ENCODE data around the gene GET3. TPM values are rescaled to one million over a fixed set of nuclear protein-coding genes. Genes with fewer than 3 reads are reported as not detected.

Gene GET3
- total and polyA plus RNA-seq, 2 of the 13 experiments (the other 11 are each of a cell fraction or from before 2014, with no cell fraction given) = 57.7 to 59.4 TPM

DNA sequence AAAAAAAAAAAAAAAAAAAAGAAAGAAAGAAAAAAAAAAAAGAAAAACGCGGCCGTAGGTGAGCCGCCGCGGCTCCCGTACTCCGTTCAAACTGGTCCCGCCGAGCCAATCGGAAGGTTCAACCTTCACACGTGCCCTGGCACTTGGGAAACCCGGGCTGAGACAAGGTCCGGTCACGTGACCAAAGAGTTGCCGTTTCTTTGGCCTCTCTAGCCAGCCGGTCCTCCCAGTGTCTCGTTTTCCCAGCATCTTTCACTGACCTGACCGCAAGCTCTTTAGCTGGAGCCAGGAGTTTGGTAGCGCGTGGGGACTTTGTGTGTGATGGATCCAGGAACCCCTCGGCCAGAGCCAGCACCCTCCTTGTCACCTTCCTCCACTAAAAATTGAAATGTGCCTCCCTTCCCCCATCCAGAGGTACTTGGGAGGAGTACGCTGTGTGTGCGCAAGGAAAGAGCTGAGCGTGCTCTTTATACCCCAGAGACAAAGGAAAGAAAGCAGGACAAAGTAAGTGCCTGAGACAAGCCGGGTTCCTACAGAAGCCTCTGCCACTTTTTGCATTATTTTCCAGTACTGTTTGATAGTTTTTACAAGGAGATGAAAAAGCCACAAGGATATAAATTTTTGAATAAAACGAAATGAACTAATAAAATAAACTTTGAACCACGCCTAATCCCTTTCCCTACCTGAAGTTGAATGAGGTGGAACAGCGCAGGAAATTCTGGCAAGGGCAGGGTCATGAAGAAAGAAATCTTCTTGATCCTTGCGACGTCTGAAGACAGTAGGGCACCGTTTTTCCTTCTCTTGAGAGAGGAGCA is 14.5 kb upstream of the GET3 start (continued):
- TF ChIP-seq, protein P1, sequence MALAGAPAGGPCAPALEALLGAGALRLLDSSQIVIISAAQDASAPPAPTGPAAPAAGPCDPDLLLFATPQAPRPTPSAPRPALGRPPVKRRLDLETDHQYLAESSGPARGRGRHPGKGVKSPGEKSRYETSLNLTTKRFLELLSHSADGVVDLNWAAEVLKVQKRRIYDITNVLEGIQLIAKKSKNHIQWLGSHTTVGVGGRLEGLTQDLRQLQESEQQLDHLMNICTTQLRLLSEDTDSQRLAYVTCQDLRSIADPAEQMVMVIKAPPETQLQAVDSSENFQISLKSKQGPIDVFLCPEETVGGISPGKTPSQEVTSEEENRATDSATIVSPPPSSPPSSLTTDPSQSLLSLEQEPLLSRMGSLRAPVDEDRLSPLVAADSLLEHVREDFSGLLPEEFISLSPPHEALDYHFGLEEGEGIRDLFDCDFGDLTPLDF (CRISPR knock-in tag; IDR thresholded peaks at IDR 0.05) = peak; percentile 48
- TF ChIP-seq, protein P2, sequence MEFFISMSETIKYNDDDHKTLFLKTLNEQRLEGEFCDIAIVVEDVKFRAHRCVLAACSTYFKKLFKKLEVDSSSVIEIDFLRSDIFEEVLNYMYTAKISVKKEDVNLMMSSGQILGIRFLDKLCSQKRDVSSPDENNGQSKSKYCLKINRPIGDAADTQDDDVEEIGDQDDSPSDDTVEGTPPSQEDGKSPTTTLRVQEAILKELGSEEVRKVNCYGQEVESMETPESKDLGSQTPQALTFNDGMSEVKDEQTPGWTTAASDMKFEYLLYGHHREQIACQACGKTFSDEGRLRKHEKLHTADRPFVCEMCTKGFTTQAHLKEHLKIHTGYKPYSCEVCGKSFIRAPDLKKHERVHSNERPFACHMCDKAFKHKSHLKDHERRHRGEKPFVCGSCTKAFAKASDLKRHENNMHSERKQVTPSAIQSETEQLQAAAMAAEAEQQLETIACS (CRISPR knock-in tag; IDR thresholded peaks at IDR 0.05) = peak; percentile 51; the same call in 1 of the 2 replicates
- peak; percentile 73 for TF ChIP-seq ETV5 (CRISPR knock-in tag; IDR thresholded peaks at IDR 0.05; ENCODE audit: borderline replicate concordance)
- TF ChIP-seq, protein P3, sequence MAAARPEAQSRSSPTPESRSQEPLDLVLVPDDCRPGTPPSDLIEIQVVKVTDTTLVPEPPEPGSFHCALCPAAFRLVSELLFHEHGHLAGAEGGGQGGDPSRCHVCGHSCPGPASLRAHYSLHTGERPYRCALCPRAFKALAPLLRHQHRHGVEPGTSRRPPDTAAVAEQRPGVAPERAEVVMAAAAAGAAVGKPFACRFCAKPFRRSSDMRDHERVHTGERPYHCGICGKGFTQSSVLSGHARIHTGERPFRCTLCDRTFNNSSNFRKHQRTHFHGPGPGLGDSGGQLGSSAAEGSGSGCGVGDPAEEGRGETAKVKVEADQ (CRISPR knock-in tag; IDR thresholded peaks at IDR 0.05; ENCODE audit: borderline replicate concordance) = 0 out of 2 replicates have a peak, but pooled peaks have one; percentile 41
- TF ChIP-seq SOX13 (IDR thresholded peaks at IDR 0.05) = no peak
- peak in 1 of 2 experiments; percentile 40; a peak in 1 of 4 replicates for TF ChIP-seq SOX13 (CRISPR knock-in tag; conservative IDR thresholded peaks at IDR 0.05 in 1 of 2, IDR thresholded peaks at IDR 0.05 in 1 of 2)
- TF ChIP-seq ZNF263 (CRISPR knock-in tag; IDR thresholded peaks at IDR 0.05) = peak; percentile 23; the same call in 1 of the 2 replicates
- TF ChIP-seq BRCA1 (CRISPR knock-in tag; IDR thresholded peaks at IDR 0.05) = no peak
- TF ChIP-seq, protein P4, sequence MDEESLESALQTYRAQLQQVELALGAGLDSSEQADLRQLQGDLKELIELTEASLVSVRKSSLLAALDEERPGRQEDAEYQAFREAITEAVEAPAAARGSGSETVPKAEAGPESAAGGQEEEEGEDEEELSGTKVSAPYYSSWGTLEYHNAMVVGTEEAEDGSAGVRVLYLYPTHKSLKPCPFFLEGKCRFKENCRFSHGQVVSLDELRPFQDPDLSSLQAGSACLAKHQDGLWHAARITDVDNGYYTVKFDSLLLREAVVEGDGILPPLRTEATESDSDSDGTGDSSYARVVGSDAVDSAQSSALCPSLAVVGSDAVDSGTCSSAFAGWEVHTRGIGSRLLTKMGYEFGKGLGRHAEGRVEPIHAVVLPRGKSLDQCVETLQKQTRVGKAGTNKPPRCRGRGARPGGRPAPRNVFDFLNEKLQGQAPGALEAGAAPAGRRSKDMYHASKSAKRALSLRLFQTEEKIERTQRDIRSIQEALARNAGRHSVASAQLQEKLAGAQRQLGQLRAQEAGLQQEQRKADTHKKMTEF (CRISPR knock-in tag; IDR thresholded peaks at IDR 0.05) = peak; percentile 57; the same call in 1 of the 2 replicates
- TF ChIP-seq, protein P5, sequence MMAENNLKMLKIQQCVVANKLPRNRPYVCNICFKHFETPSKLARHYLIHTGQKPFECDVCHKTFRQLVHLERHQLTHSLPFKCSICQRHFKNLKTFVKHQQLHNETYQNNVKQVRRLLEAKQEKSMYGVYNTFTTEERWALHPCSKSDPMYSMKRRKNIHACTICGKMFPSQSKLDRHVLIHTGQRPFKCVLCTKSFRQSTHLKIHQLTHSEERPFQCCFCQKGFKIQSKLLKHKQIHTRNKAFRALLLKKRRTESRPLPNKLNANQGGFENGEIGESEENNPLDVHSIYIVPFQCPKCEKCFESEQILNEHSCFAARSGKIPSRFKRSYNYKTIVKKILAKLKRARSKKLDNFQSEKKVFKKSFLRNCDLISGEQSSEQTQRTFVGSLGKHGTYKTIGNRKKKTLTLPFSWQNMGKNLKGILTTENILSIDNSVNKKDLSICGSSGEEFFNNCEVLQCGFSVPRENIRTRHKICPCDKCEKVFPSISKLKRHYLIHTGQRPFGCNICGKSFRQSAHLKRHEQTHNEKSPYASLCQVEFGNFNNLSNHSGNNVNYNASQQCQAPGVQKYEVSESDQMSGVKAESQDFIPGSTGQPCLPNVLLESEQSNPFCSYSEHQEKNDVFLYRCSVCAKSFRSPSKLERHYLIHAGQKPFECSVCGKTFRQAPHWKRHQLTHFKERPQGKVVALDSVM (CRISPR knock-in tag; IDR thresholded peaks at IDR 0.05) = peak; percentile 41; the same call in 1 of the 2 replicates
- 0 out of 2 replicates have a peak, but pooled peaks have one; percentile 34 for TF ChIP-seq ZNF552 (CRISPR knock-in tag; IDR thresholded peaks at IDR 0.05; ENCODE audit: borderline replicate concordance)
- peak; percentile 56 for TF ChIP-seq YY1 (IDR thresholded peaks at IDR 0.05; ENCODE audit: insufficient read depth, insufficient replicate concordance, low read depth, low read length)
- TF ChIP-seq ZNF879 (CRISPR knock-in tag; IDR thresholded peaks at IDR 0.05) = no peak
- no peak for TF ChIP-seq ZNF292 (CRISPR knock-in tag; IDR thresholded peaks at IDR 0.05; ENCODE audit: borderline replicate concordance, low read depth)
- 0 out of 2 replicates have a peak, but pooled peaks have one; percentile 61 for TF ChIP-seq PAX8 (CRISPR knock-in tag; IDR thresholded peaks at IDR 0.05; ENCODE audit: borderline replicate concordance)
- TF ChIP-seq ATF7 (IDR thresholded peaks at IDR 0.05) = no peak
- no peak; the same call in 1 of the 2 replicates for TF ChIP-seq ATF7 (CRISPR knock-in tag; IDR thresholded peaks at IDR 0.05)

Data from HepG2 (cell line).